ENCODE data around the gene C1QL3. TPM values are rescaled to one million over a fixed set of nuclear protein-coding genes. Genes with fewer than 3 reads are reported as not detected.

C1QL3 gene
- total RNA-seq, 6 experiments from 2014 or later, result not detected

DNA sequence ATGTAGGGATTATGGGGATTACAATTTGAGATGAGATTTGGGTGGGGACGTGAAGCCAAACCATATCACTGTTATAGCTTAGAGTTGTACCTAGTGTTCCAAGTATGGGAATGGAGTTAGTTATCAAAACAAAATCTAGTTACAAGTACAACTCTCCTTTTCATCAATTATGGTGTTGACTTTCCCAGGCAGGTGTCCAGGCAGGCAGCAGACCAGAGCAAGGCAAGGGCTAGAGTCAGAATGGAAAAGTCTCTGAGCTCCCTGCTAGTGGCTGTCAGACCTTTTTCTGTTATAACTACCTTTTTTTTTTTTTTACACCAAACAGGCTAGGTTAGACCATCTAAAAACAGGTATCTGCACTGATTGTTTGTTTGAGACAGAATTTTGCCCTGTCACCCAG is 55.7 kb downstream of the C1QL3 start:
- no peak overlapping the region for H3K27ac Mint-ChIP-seq
- no peaks in the 10 kb centered on the region; the same call in 1 of the 2 replicates for H3K4me1 Mint-ChIP-seq (ENCODE audit: low read depth)
- DNase-seq, result no peak
- H3K4me3 Mint-ChIP-seq, result no peak overlapping the region
- TF ChIP-seq, protein P1, sequence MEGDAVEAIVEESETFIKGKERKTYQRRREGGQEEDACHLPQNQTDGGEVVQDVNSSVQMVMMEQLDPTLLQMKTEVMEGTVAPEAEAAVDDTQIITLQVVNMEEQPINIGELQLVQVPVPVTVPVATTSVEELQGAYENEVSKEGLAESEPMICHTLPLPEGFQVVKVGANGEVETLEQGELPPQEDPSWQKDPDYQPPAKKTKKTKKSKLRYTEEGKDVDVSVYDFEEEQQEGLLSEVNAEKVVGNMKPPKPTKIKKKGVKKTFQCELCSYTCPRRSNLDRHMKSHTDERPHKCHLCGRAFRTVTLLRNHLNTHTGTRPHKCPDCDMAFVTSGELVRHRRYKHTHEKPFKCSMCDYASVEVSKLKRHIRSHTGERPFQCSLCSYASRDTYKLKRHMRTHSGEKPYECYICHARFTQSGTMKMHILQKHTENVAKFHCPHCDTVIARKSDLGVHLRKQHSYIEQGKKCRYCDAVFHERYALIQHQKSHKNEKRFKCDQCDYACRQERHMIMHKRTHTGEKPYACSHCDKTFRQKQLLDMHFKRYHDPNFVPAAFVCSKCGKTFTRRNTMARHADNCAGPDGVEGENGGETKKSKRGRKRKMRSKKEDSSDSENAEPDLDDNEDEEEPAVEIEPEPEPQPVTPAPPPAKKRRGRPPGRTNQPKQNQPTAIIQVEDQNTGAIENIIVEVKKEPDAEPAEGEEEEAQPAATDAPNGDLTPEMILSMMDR (IDR thresholded peaks at IDR 0.05), result no peak
- H3K27me3 Mint-ChIP-seq (ENCODE audit: insufficient read depth), result no peaks in the 10 kb centered on the region; the same call in 1 of the 2 replicates
- no peaks in the 10 kb centered on the region for H3K36me3 Mint-ChIP-seq (ENCODE audit: low read depth)
- peaks cover 15% of the 10 kb centered on the region; the same call in 1 of the 2 replicates for H3K9me3 Mint-ChIP-seq

Other genes with a start within 250 kb of the C1QL3 start
- 1 to 10 TPM in 4 of 6 experiments, under 1 TPM in 2; 0.47 to 4.7 (median 3.0) TPM for gene PTER, start 84.9 kb downstream of the C1QL3 start, total RNA-seq (2021; fragmentation: NEBNext Ultra II Directional; extraction: Animal tissue kit (Norgen Biotek cat#: 25700))